ENCODE results near the gene RTN4IP1.
"Not testable (repeated sequence)": the region's sequence is repeated elsewhere in the genome, so short reads cannot be mapped to it uniquely, and the experiment has no call there.

RTN4IP1 gene

DNA sequence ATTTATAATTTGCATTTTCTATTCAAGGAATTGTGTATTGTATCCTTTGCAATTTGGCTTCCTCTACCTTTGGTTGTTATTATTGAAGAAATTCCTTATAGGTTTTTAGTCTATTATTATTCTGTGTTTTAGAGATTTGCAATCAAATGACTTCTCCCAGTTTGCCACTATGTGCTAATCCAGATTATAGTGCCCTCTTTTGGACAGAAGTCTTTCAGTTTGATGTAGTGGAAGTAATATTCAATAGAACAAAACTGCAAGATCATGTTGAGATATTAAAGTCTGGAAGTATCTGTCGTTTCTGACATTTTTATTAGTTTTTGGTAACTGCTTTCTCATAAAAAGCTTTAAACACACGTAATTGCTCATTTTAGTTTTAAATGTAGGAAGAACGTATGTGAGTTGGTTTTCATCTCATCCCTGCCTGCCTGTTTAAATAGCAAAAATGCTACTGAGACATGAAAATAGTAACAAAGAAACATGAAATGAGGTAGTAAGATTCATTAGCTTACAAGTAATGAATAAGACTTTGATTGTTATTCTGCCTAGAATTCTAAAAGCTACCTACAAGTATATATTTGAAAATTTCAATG, 72.8 kb downstream of the RTN4IP1 start:
- DNase-seq (ENCODE audit: low read depth, low spot score), result peak; percentile 28

DNA sequence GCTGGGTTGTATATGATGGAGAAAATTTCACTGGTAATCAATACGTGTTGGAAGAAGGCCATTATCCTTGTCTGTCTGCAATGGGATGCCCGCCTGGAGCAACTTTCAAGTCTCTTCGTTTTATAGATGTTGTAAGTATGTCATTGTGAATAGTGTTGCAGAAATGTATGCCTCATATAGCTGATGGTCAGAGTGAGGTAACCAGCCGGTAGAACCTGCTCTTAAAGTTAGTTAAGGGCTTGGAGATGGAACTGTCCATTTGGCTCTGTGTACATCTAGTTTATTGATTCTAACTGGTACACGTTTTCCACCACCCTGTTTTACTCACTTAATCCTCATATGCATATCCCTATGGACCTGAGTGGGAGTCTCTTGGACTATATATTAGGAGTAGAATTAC, 73.5 kb downstream of the RTN4IP1 start:
- DNase-seq (ENCODE audit: low read depth, low spot score), result no peak
- no peak overlapping the region for H3K4me3 ChIP-seq (ENCODE audit: low read length)

More for the DNA sequence above, 72.8 kb downstream of the RTN4IP1 start:
- H3K4me3 ChIP-seq (ENCODE audit: low read length), result no peak overlapping the region

DNA sequence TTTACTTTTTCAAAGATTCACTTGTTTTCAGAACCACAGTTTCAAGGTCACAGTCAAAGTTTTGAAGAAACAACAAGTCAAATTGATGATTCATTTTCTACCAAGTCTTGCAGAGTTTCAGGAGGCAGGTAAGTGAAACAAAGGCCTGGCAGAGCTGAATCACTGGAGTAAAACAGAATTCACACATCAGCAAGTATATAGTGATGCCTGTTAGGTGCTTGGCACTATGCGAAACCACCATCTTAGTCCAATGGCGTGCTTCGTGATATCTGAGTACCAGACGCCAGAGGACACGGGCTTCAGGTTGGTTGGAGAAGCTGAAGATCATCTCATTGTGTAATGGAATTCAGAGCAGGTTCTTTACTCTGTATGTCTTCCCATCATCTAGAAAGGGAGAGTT, 75.9 kb downstream of the RTN4IP1 start:
- no peak overlapping the region for H3K4me3 ChIP-seq (ENCODE audit: low read length)
- DNase-seq (ENCODE audit: low read depth, low spot score), result no peak

DNA sequence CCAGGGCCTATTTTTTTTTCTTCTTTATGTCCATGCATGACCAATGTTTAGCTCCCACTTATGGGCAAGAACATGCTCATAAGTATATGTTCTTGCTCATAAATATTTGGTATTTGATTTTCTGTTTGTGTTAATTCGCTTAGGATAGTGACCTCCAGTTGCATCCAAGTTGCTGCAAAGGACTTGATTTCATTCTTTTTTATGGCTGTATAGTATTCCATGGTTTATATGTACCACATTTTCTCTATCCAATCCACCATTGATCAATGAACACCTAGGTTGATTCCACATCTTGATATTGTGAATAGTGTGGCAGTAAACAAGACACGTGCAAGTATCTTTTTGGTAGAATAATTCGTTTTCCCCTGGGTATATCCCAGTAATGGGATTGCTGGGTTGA, 78.1 kb downstream of the RTN4IP1 start:
- H3K4me3 ChIP-seq (ENCODE audit: low read length), result no peak overlapping the region
- DNase-seq (ENCODE audit: low read depth, low spot score), result no peak

DNA sequence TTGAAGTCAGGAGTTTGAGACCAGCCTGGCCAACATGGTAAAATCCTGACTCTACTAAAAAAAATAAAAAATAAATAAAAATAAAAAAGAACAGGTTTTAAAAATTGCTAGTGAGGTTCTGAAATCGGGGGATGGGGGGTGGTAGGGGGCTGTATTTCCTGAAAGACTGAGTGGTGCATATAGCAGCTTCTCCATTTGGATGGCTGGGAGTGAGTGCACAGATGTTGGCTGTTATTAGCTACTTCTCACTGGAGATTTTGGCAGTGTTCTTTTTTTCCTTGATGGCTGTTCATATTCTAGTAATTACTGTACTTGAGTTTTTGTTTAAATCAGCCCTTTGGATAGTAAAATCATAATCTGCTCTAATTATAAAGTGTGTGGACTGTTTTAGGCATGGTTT, 79.8 kb downstream of the RTN4IP1 start:
- no peak overlapping the region for H3K4me3 ChIP-seq (ENCODE audit: low read length)
- DNase-seq (ENCODE audit: low read depth, low spot score), result no peak

DNA sequence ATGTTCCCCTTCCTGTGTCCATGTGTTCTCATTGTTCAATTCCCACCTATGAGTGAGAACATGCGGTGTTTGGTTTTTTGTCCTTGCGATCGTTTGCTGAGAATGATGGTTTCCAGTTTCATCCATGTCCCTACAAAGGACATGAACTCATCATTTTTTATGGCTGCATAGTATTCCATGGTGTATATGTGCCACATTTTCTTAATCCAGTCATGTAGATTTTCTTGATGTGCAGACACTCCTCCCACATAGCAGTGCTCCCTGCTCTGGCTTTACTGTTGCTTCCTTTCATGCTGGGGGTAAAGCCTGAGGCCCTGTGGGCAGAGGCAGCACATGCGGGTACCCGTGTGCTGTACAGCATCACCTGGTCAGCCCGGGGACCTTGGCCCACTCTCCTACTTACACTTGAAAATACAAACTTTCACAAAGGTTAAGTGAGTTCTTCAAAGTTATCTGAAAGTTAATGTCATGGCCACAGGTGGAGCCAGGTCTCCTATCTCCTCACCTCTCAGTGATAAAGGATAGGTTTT, 80.3 kb downstream of the RTN4IP1 start:
- not testable (repeated sequence) for H3K4me3 ChIP-seq (ENCODE audit: low read length); DNase-seq (ENCODE audit: low read depth, low spot score)

DNA sequence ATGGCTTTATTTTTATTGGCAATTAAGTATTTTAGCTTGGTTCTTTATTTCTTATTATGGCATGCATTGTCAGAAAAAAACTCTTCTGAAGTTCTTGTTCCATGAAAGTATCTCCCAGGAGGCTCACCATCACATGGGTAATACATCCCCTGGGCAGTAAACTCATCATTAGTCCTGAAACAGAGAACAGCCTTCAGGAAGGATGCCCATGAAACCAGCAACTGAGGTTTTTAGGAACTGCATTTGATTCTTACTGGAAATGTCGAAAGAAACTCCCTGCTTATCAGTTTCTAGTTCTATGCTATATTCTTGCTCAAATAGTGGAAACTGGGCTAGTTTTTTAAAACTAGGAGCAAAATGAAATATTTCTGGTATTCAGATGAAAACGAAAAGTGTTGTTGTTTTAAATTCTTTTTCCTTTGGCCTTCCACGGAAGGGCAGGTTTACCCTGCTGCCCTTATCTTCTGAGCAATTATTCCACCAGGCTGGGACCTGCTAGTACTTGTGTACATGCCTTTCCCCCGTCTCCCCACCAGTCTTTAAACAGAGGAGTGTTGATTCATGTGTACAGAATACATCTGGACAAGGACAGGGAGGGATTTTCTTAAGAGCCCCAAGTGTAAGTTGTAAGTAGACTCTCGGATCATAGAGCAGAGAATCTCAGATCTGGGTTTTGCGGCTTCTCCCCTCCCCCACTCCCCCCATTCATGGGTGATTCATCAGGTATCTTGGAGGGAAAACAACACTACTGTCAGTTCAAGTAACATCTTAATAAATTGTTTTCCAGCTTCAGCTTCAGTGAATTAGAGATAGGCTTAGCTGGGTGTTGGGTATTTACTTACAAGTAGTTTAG, 81.5 kb downstream of the RTN4IP1 start:
- DNase-seq (ENCODE audit: low read depth, low spot score), result no peak
- H3K4me3 ChIP-seq (ENCODE audit: low read length), result no peak overlapping the region

DNA sequence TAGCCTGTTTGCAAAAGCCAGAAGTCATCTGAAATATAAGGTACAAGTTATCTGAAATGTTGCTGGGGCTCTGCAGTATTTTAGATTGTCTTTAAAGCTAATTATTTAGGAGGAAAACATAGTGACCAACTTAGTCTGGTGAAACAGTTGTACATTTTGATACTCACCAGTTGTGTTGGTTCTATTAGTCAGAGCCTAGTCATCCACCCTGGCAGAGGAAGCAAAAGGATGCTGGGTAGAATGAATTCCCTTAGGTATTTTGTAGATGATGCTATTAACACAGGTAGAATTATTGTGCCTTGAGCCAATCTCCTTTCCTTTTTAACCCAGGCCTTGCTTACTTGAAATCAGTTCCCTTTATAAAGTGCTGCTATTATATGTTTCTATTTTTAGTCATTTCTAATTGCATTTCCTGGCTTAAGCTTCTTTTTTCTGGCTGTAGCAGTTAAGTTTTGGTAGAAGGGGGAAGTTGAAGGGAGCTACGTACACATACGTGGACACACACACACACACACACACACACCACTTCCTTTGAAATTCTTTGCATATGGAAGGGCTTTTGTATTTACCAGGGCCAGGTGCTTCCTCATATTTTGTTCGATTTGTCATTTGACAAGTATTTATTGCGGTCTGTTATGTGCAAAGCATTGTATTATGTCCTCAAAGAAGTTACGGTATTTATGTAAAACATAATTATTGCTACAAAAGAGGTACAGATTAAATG, 82.4 kb downstream of the RTN4IP1 start:
- no peak overlapping the region for H3K4me3 ChIP-seq (ENCODE audit: low read length)
- DNase-seq (ENCODE audit: low read depth, low spot score), result no peak

DNA sequence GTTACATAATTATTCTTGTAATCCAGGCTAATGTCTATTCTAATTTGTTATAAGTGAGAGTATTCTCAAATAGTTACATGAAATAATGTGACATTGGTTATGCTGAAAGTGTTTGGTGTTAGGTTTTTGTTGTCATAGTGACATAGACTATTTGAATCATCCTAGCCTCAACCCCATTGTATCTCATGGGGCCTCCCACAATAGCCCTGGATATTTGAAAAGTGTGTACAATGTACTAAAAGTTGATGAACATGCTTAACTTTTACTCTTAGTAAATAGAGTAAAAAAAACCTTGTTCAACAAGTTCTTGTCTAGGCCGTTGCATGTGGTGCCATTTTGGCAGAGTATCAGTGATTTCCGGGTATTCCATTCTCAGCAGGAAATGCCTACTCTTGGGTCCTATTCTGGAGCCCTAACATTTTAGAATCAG, 83.0 kb downstream of the RTN4IP1 start:
- no peak for DNase-seq (ENCODE audit: low read depth, low spot score)
- no peak overlapping the region for H3K4me3 ChIP-seq (ENCODE audit: low read length)

DNA sequence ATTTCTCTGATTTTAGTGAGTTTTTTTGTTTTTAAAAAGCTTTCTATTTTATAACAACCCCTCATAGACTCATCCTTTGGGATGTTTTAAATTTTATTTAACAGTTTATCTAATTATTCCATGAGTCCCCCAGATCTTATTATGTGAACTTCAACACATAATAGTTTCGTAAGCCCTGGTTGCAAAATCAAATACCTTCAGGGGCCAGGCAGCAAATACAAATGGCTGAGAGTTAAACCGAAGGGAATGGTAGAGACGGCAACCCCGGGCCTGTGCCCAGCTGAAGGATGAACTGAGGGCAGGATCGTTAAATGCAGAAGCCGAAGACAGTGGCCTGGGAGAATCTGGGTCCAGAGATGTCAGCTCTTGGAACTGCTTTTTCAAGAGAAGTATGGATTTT, 88.4 kb downstream of the RTN4IP1 start:
- no peak for DNase-seq (ENCODE audit: low read depth, low spot score)
- no peak overlapping the region for H3K4me3 ChIP-seq (ENCODE audit: low read length)

DNA sequence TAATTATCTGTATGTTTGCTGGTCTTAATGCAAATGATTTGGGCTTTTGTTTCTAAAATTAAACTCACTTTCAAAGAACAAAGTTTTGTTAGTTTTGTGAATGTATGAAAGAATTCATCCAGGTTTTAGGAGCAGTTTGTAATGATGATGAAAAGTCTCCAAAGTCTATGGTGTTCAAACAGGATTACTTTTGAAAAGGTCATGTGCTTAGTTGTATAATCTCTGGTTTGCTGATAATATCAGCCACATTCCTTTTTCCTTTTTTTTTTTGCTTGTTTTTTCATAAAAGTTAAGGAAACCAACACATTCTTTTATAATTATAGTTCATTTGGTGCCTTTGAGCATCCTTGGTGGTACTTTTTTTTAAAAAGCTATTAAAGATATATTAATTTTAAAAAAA, 88.9 kb downstream of the RTN4IP1 start:
- DNase-seq (ENCODE audit: low read depth, low spot score), result no peak
- H3K4me3 ChIP-seq (ENCODE audit: low read length), result no peak overlapping the region

DNA sequence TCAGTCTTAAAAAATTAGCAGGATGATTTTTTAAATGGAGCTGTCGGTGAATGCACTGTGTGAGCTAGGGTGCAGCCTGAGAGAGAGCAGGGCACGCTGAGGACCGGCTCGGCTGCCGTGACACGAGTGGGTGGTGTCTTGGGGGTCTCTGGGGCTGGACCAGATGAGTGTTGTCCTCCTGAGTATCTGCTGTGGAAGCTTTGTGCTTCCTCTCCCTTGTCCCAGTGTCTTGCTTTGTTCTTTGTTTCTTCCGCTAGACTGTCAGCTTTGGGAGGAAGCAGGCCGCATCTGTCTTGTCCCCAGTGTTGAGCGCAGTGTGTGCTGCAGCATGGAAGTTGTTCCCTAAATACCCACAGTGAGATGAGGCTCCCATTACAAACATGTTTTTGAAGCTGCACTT, 89.4 kb downstream of the RTN4IP1 start:
- H3K4me3 ChIP-seq (ENCODE audit: low read length), result no peak overlapping the region
- DNase-seq (ENCODE audit: low read depth, low spot score), result no peak

DNA sequence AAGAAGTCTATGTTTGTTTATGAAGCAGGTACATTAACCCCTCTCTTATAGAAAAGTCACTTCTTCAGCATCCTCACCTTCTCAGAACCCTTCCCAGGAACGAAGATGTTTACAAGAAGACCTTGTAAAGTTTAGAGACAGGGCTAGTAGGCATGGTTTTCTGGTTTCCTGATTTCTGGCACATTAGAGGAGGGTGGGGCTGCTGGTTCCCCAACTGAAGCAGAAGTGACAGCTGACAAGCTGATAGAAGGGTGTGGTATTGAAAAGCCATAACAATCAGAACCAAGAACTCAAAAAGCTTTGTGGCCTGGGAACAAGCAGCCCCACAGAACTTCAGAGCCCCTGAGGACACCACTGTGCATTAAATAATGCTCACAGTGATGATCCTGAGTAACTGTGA, 91.2 kb downstream of the RTN4IP1 start:
- DNase-seq (ENCODE audit: low read depth, low spot score), result no peak
- no peak overlapping the region for H3K4me3 ChIP-seq (ENCODE audit: low read length)

DNA sequence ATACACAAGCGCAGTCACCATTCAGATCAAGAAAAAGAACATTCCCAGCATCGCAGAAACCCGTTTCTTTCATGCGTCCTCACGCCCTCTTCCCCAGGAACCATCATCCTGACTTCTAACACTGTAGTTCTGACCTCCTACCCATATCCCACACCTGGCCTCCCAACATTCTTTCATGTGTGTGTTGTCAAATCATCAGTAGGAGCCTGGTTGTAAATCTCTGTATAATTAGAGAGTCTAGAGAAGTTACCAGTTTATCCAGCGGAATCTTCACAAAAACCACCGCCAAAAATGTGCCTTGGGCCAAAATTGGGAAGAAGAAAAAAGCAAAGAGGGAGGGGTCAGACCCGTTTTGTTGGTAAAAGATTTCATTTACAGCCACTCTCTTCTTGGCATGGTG, 91.6 kb downstream of the RTN4IP1 start:
- no peak for DNase-seq (ENCODE audit: low read depth, low spot score)
- H3K4me3 ChIP-seq (ENCODE audit: low read length), result no peak overlapping the region

DNA sequence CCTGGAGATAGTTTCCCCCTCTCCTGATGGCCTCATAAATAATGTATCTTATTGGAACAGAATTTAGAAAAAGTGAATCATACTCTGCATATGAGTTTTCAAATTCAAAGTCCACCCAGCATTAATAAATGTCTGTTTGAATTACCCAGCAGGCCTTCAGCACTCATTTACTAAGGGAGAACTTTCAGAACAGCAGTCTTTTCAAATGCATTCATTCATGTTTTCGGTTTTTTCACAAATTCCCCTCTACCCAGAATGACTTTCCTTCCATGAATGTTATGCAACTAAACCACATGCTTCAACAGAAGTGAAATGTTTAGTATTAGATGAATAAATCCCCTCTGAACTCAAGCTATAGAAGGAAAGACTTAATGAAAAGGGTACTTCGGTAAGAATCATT, 92.4 kb downstream of the RTN4IP1 start:
- H3K4me3 ChIP-seq (ENCODE audit: low read length), result no peak overlapping the region
- no peak for DNase-seq (ENCODE audit: low read depth, low spot score)

DNA sequence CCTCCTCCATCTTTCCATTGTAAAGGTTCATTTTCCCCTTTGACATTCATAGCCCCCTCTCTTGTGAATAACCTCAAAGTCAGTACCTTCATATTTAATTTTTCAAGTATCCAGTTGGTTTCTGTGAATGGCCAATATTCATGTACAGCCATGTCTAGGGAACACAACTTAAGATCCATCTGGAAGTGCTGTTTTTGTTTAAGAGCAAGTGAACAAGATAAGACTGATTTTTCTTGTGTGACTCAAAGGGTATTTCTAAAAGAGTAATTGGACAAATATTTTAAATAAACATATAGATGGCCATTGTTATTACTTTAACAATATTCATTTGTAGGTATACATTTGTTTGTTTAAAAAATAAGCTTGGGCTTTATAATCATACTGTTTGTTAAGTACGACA, 92.9 kb downstream of the RTN4IP1 start:
- DNase-seq (ENCODE audit: low read depth, low spot score), result no peak
- H3K4me3 ChIP-seq (ENCODE audit: low read length), result no peak overlapping the region

DNA sequence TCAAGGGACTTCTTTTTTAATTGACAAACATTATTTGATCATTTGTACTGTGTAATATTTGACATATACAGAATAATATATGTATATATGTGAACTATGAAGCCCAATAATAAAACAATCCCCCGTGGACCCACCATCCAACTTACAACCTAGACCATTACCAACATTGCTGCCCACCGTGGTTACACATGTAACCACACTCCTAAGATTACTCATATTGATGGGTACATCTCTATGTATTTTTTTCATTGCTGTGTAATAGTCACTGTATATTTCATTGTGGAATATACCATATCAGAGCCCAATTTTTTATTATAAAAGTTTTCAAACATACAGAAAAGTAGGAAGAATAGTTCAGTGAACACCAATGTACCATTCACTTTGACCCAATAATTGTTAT, 94.3 kb downstream of the RTN4IP1 start:
- no peak overlapping the region for H3K4me3 ChIP-seq (ENCODE audit: low read length)
- DNase-seq (ENCODE audit: low read depth, low spot score), result no peak

DNA sequence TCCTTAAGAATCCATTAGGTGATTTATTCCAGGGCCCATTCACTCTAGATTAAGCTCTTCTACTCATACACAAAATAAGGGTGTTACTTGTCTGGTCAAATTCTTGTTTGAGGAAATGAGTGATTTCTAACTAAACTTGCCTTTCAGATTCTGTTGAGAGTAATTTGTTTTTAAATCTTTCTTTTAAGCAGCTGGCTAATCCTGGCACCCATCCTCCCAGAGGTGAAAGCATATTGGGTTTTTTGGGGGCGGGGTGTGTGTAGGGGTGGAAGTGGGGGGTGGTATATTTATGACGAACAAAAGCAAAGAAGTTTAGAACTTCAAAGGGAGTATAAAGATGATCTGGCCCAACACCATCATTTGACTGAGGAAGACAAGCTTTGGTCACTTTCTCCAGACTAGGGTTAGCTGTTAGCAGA, 94.7 kb downstream of the RTN4IP1 start:
- DNase-seq (ENCODE audit: low read depth, low spot score), result no peak
- H3K4me3 ChIP-seq (ENCODE audit: low read length), result no peak overlapping the region

DNA sequence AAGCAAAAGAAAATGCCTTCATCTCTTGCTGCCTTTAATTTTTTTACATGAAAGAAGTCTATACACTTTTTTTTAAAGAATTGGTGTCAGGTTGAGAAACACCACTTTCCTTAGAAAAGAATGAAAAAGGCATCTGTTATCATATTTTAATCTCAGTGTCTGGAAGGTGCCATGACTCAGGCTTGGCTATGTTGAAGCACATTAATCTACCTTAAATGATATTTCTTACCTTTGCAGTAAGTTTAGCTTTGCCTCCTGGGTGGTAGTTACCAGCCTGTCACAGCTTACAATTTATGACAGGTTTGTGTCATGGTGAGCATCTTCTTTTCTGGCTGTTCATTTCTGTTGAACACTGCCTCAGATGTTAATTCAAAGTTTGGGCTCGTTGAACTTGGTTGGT, 95.3 kb downstream of the RTN4IP1 start:
- no peak for DNase-seq (ENCODE audit: low read depth, low spot score)
- H3K4me3 ChIP-seq (ENCODE audit: low read length), result no peak overlapping the region

DNA sequence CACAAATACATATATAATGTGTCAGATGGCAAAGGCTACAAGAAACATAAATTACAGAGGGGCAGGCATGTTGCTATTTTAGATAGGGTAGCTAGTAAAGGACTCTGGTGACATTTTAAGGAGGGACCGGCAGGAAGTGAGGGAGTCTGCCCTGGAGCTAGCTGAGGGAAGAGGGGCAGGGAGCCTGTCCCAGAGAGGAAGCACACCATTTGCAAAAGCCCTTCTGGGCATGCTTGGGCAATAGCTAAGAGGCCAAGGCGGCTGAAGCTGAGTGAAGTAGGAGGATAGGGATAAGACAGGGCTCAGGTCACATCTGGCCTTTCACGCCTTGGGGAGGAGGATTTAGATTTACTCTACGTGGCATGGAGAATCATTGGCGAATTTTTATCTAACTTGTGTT, 96.2 kb downstream of the RTN4IP1 start:
- no peak overlapping the region for H3K4me3 ChIP-seq (ENCODE audit: low read length)
- no peak for DNase-seq (ENCODE audit: low read depth, low spot score)
